HG03066 (cell line): ENCODE measurements around the gene PPM1E.

Source experiments
- ATAC-seq: cut with Tn5 transposase; IDR thresholded peaks from one replicate; pipeline ENCODE4 v1.9.1; 2021; ENCODE audit warnings: low read depth; ENCODE audit not compliant: unreplicated experiment

PPM1E gene

GRCh38 chr17:59027750-59028149 is 272.1 kb downstream of the PPM1E start:
- no peak for ATAC-seq

GRCh38 chr17:59028328-59028727 is 272.7 kb downstream of the PPM1E start:
- ATAC-seq: no peak

DNA sequence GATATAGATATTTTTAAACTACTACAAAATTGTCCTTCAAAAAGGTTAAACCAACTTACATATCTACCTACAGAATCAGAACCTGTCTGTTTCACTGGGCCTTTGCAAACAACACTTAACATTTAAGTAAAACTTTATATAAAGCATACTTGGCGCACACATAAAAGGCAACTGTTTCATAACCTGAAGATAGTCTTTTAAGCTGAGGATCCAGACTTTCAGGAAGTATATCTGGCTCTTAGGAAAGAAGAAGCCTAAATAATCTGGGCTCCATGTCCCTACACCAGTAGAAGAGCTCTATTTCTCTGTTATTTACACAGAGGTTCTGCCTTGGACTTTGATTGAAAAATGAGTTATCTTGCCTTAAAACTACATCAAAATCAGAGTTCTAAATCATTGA is 275.2 kb downstream of the PPM1E start:
- ATAC-seq: no peak
